ENCODE measurements around the gene ASB9. TPM values are rescaled to one million over a fixed set of nuclear protein-coding genes. Genes with fewer than 3 reads are reported as not detected.

ASB9 gene
- total and polyA plus RNA-seq, 2 donors (not counting 1 experiment from before 2014, with no cell fraction given), result 1.2 TPM; not detected in 1

- no peaks in the 10 kb centered on the region for H3K27me3 ChIP-seq (ENCODE audit: control insufficient read depth, insufficient read depth, low read length)
- no peak overlapping the region for H2AFZ ChIP-seq (ENCODE audit: low read length)
- no peaks in the 10 kb centered on the region for H4K20me1 ChIP-seq (ENCODE audit: control insufficient read depth, extremely low read depth, insufficient read depth, low read length)
- H3K9me3 ChIP-seq (ENCODE audit: control insufficient read depth, insufficient read depth, low read depth, low read length), result no peaks in the 10 kb centered on the region
- no peak overlapping the region for H3K4me2 ChIP-seq (ENCODE audit: extremely low read depth, insufficient read depth, low read length)
- H3K79me2 ChIP-seq (ENCODE audit: control insufficient read depth, insufficient read depth, low read length), result no peaks in the 10 kb centered on the region
- no peaks in the 10 kb centered on the region for H3K36me3 ChIP-seq (ENCODE audit: control insufficient read depth, insufficient read depth, low read length)
- TF ChIP-seq EZH2 (IDR thresholded peaks at IDR 0.05; ENCODE audit: low read length, missing control alignments), result no peak
- no peak for TF ChIP-seq CTCF (conservative IDR thresholded peaks at IDR 0.05 in 1 of 2, IDR thresholded peaks at IDR 0.05 in 1 of 2; ENCODE audit: low read depth in 1 of 2, low read length in 2 of 2)
- DNase-seq (ENCODE audit: low read depth in 2 of 2), result no peak
- H3K4me3 ChIP-seq (replicated peaks in 1 of 4; ENCODE audit: control extremely low read depth in 1 of 4, insufficient read depth in 1 of 4, low read depth in 3 of 4, low read length in 4 of 4), result no peak overlapping the region
- H3K4me1 ChIP-seq (ENCODE audit: control insufficient read depth, extremely low read depth, insufficient read depth, low read length), result no peaks in the 10 kb centered on the region
- H3K9ac ChIP-seq (ENCODE audit: insufficient read depth, low read length), result no peak overlapping the region
- H3K27ac ChIP-seq (ENCODE audit: insufficient read depth, low read length), result no peak overlapping the region
Observed at GRCh38 chrX:15235001-15235400, 34.9 kb downstream of the ASB9 start.

DNA sequence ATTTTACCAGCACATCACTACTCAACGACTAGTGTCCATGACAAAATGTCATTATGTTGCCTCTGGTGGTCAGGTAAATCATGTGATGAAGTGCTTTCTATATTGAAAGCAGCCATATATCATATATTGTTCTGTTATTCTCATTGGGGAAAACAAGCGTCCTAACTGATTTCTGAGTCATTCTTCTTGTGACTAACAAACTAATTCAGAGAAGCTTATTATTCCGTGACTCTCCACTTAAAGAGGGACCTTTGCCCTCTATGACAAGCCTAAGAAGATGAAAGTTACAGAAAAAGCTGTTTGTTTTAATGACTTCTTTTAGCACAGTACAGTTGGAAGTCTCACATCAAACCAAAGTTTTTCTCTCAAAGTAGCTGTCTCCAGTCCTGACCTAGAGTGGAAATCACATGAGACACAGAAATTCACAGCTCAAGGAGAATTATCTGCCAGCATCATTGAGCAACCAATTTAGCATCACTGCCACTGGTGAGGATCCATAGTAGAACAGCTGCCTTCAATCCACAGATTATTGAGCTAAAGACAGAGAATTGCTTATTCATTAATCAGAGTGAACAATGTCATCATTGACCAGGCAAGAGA is 36.4 kb downstream of the ASB9 start:
- no peak overlapping the region for H2AFZ ChIP-seq (ENCODE audit: low read length)
- H3K4me2 ChIP-seq (ENCODE audit: extremely low read depth, insufficient read depth, low read length), result no peak overlapping the region
- no peak for DNase-seq (ENCODE audit: low read depth in 2 of 2)
- no peak overlapping the region for H3K4me3 ChIP-seq (replicated peaks in 1 of 4; ENCODE audit: control extremely low read depth in 1 of 4, insufficient read depth in 1 of 4, low read depth in 3 of 4, low read length in 4 of 4)
- no peaks in the 10 kb centered on the region for H3K36me3 ChIP-seq (ENCODE audit: control insufficient read depth, insufficient read depth, low read length)
- no peaks in the 10 kb centered on the region for H4K20me1 ChIP-seq (ENCODE audit: control insufficient read depth, extremely low read depth, insufficient read depth, low read length)
- no peaks in the 10 kb centered on the region for H3K27me3 ChIP-seq (ENCODE audit: control insufficient read depth, insufficient read depth, low read length)
- H3K4me1 ChIP-seq (ENCODE audit: control insufficient read depth, extremely low read depth, insufficient read depth, low read length), result no peaks in the 10 kb centered on the region
- no peak for TF ChIP-seq EZH2 (IDR thresholded peaks at IDR 0.05; ENCODE audit: low read length, missing control alignments)
- no peak for TF ChIP-seq CTCF (conservative IDR thresholded peaks at IDR 0.05 in 1 of 2, IDR thresholded peaks at IDR 0.05 in 1 of 2; ENCODE audit: low read depth in 1 of 2, low read length in 2 of 2)
- H3K27ac ChIP-seq (ENCODE audit: insufficient read depth, low read length), result no peak overlapping the region
- no peaks in the 10 kb centered on the region for H3K79me2 ChIP-seq (ENCODE audit: control insufficient read depth, insufficient read depth, low read length)
- H3K9me3 ChIP-seq (ENCODE audit: control insufficient read depth, insufficient read depth, low read depth, low read length), result no peaks in the 10 kb centered on the region
- no peak overlapping the region for H3K9ac ChIP-seq (ENCODE audit: insufficient read depth, low read length)

DNA sequence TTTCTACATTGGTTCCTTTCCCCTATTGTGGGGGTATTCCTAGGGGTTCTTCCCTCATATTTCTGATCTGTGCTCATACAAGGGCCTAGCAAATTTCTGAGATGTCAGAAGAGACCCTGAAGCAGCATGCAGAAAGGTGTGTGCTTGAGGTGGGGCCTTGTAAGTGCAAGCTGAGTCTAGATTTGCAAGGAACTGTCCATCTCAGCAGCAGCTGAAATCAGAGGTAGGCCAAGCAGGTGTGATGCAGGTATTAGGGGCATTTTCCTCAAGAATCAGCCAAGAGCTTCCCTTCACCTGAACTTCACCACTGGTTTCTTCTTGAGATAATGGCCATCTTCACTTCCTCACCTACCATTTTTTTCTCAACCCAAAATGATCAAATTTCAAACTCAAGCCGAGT is 45.1 kb downstream of the ASB9 start:
- H3K4me1 ChIP-seq (ENCODE audit: control insufficient read depth, extremely low read depth, insufficient read depth, low read length), result no peaks in the 10 kb centered on the region

More for the DNA sequence above, 45.1 kb downstream of the ASB9 start:
- H4K20me1 ChIP-seq (ENCODE audit: control insufficient read depth, extremely low read depth, insufficient read depth, low read length), result no peaks in the 10 kb centered on the region
- H3K27ac ChIP-seq (ENCODE audit: insufficient read depth, low read length), result no peak overlapping the region
- no peak overlapping the region for H3K9ac ChIP-seq (ENCODE audit: insufficient read depth, low read length)
- no peaks in the 10 kb centered on the region for H3K9me3 ChIP-seq (ENCODE audit: control insufficient read depth, insufficient read depth, low read depth, low read length)
- H2AFZ ChIP-seq (ENCODE audit: low read length), result no peak overlapping the region
- DNase-seq (ENCODE audit: low read depth in 2 of 2), result no peak
- no peak overlapping the region for H3K4me3 ChIP-seq (replicated peaks in 1 of 4; ENCODE audit: control extremely low read depth in 1 of 4, insufficient read depth in 1 of 4, low read depth in 3 of 4, low read length in 4 of 4)
- H3K36me3 ChIP-seq (ENCODE audit: control insufficient read depth, insufficient read depth, low read length), result no peaks in the 10 kb centered on the region
- H3K79me2 ChIP-seq (ENCODE audit: control insufficient read depth, insufficient read depth, low read length), result no peaks in the 10 kb centered on the region
- no peaks in the 10 kb centered on the region for H3K27me3 ChIP-seq (ENCODE audit: control insufficient read depth, insufficient read depth, low read length)
- no peak overlapping the region for H3K4me2 ChIP-seq (ENCODE audit: extremely low read depth, insufficient read depth, low read length)
- TF ChIP-seq CTCF (conservative IDR thresholded peaks at IDR 0.05 in 1 of 2, IDR thresholded peaks at IDR 0.05 in 1 of 2; ENCODE audit: low read depth in 1 of 2, low read length in 2 of 2), result no peak
- TF ChIP-seq EZH2 (IDR thresholded peaks at IDR 0.05; ENCODE audit: low read length, missing control alignments), result no peak

Measured in fibroblast of lung (primary cell).